Skeletal muscle cell (primary cell): ENCODE measurements around the gene MRO.
"Not testable (repeated sequence)": the region's sequence is repeated elsewhere in the genome, so short reads cannot be mapped to it uniquely, and the experiment has no call there.

Experiments
- DNase-seq: peaks from one replicate; pipeline ENCODE4 v3.0.0-alpha.2; 2010; ENCODE audit warnings: low read depth
- H3K4me3 ChIP-seq: 2 replicates; pipeline ENCODE4 v1.5.1; 2011; ENCODE audit warnings: low read depth, mild to moderate bottlenecking, control low read depth, low read length, moderate library complexity

The MRO gene

GRCh38 chr18:50839996-50840395 lies 20.2 kb upstream of the MRO start:
- DNase-seq = no peak
- no peak overlapping the region for H3K4me3 ChIP-seq

GRCh38 chr18:50839341-50839740 lies 19.5 kb upstream of the MRO start:
- no peak for DNase-seq
- no peak overlapping the region for H3K4me3 ChIP-seq

- H3K4me3 ChIP-seq = no peak overlapping the region
- no peak for DNase-seq
These were observed 16.7 kb upstream of the MRO start for GRCh38 chr18:50836521-50836957.

GRCh38 chr18:50833496-50833895 lies 13.7 kb upstream of the MRO start:
- DNase-seq, H3K4me3 ChIP-seq: not testable (repeated sequence)

GRCh38 chr18:50832754-50833153 lies 12.9 kb upstream of the MRO start:
- H3K4me3 ChIP-seq = no peak overlapping the region
- no peak for DNase-seq

GRCh38 chr18:50830544-50830943 lies 10.7 kb upstream of the MRO start:
- H3K4me3 ChIP-seq = no peak overlapping the region

GRCh38 chr18:50829644-50830043 lies 9.8 kb upstream of the MRO start:
- no peak for DNase-seq
- no peak overlapping the region for H3K4me3 ChIP-seq

More at GRCh38 chr18:50830544-50830943, 10.7 kb upstream of the MRO start:
- no peak for DNase-seq

GRCh38 chr18:50826027-50826426 lies 6.2 kb upstream of the MRO start:
- DNase-seq = no peak
- H3K4me3 ChIP-seq = no peak overlapping the region

- DNase-seq = no peak
- no peak overlapping the region for H3K4me3 ChIP-seq
These were observed 5.8 kb upstream of the MRO start for GRCh38 chr18:50825621-50826020.

GRCh38 chr18:50822756-50823155 lies 2.9 kb upstream of the MRO start:
- H3K4me3 ChIP-seq = no peak overlapping the region
- no peak for DNase-seq

GRCh38 chr18:50820901-50821520 lies 1.2 kb upstream of the MRO start:
- DNase-seq = no peak
- no peak overlapping the region for H3K4me3 ChIP-seq

GRCh38 chr18:50819027-50819727 lies 639 bp downstream of the MRO start:
- peak overlapping the region; percentile 39 for H3K4me3 ChIP-seq
- no peak for DNase-seq

- no peak for DNase-seq
- no peak overlapping the region for H3K4me3 ChIP-seq
These were observed 3.2 kb downstream of the MRO start for GRCh38 chr18:50816419-50817166.

GRCh38 chr18:50814395-50814794 lies 5.4 kb downstream of the MRO start:
- no peak overlapping the region for H3K4me3 ChIP-seq
- DNase-seq = no peak

GRCh38 chr18:50813353-50813752 lies 6.5 kb downstream of the MRO start:
- no peak overlapping the region for H3K4me3 ChIP-seq
- DNase-seq = no peak

GRCh38 chr18:50812834-50813233 lies 7.0 kb downstream of the MRO start:
- H3K4me3 ChIP-seq = no peak overlapping the region

GRCh38 chr18:50807176-50807575 lies 12.6 kb downstream of the MRO start:
- H3K4me3 ChIP-seq = no peak overlapping the region
- no peak for DNase-seq

More at GRCh38 chr18:50812834-50813233, 7.0 kb downstream of the MRO start:
- no peak for DNase-seq

- no peak for DNase-seq
- H3K4me3 ChIP-seq = no peak overlapping the region
These were observed 13.6 kb downstream of the MRO start for GRCh38 chr18:50806208-50806616.

- H3K4me3 ChIP-seq = no peak overlapping the region
- DNase-seq = no peak
These were observed 14.1 kb downstream of the MRO start for GRCh38 chr18:50805732-50806131.

GRCh38 chr18:50803592-50803991 lies 16.2 kb downstream of the MRO start:
- no peak for DNase-seq
- no peak overlapping the region for H3K4me3 ChIP-seq
